IgD-negative memory B cell (primary cell): ENCODE measurements around the gene RSF1. TPM values are rescaled to one million over a fixed set of nuclear protein-coding genes. Genes with fewer than 3 reads are reported as not detected.
A peak's percentile ranks its signal among the peaks of the same experiment; 100 is the strongest.

Experiments
- H3K27ac Mint-ChIP-seq, 3 donors: one replicate each; pipeline ENCODE4 v1.8.0; 2020 to 2022; ENCODE audit warnings: mild to moderate bottlenecking in 3 of 3, mixed read lengths in 3 of 3, moderate library complexity in 1 of 3
- H3K27me3 Mint-ChIP-seq: one replicate; pipeline ENCODE4 v1.8.0; 2021; ENCODE audit warnings: mixed read lengths
- H3K36me3 Mint-ChIP-seq: one replicate; pipeline ENCODE4 v1.8.0; 2020; ENCODE audit warnings: mild to moderate bottlenecking, mixed read lengths
- H3K4me1 Mint-ChIP-seq, 3 donors: one replicate each; pipeline ENCODE4 v1.8.0; 2020 to 2022; ENCODE audit warnings: mixed read lengths in 3 of 3, mild to moderate bottlenecking in 1 of 3
- H3K4me3 Mint-ChIP-seq, 4 donors: one replicate each; pipeline ENCODE4 v1.8.0; 2020 to 2022; ENCODE audit warnings: mild to moderate bottlenecking in 4 of 4, mixed read lengths in 4 of 4, moderate library complexity in 3 of 4
- H3K9me3 Mint-ChIP-seq, 3 donors: one replicate each; pipeline ENCODE4 v1.8.0; 2020 to 2021; ENCODE audit warnings: mixed read lengths in 3 of 3, mild to moderate bottlenecking in 1 of 3
- polyA plus RNA-seq: library from polyadenylated mRNA; unstranded; fragments of 300-500 nt; fragmentation: Illumina TruSeq; gene quantifications from one replicate; pipeline ENCODE4 v1.2.3, GENCODE V29; 2021

The RSF1 gene
- polyA plus RNA-seq, 1 donor from 2014 or later = 57.0 TPM

DNA sequence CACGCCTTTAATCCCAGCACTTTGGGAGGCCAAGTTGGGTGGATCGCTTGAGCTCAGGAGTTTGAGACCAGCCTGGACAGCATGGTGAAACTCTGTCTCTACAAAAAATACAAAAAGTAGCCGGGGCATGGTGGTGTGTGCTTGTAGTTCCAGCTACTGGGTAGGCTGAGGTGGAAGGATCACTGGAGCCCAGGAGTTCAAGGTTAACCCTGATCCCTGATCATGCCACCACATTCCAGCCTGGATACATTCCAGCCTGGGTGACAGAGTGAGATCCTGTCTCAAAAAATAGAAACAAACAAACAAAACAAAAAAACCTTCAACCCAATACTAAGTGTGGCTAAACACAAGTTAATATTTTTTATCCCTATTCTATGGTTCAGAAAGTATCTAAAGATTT lies 116.5 kb downstream of the RSF1 start:
- Mint-ChIP-seq H3K27me3 (no peaks in the 10 kb centered on the region), H3K36me3 (peaks cover 12% of the 10 kb centered on the region), H3K4me3 (no peak overlapping the region), H3K4me1 (peaks cover 6 to 10% (median 6%) of the 10 kb centered on the region in 3 donors), H3K9me3 (no peaks in the 10 kb centered on the region), H3K27ac (no peak overlapping the region)

DNA sequence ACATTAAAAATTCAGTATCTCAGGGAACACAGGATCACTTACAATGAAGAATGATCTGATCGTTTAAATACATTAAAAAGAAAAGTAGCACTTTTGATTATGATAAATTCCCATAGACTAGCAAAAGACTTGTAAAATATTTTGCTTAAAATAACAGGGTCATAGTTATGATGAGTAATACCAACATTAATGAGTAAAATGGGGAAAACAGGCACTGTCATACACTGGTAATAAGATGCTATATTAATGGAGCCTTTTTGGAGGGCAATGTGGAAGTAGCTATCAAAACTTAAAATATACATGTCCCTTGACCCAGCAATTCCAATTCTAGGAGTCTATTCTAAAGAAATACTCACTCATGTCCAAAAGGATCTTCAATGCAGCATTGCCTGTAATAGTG lies 121.1 kb downstream of the RSF1 start:
- Mint-ChIP-seq H3K9me3 (no peaks in the 10 kb centered on the region), H3K4me3 (no peak overlapping the region), H3K27ac (no peak overlapping the region), H3K36me3 (peaks cover 14% of the 10 kb centered on the region), H3K4me1 (no peaks in the 10 kb centered on the region), H3K27me3 (no peaks in the 10 kb centered on the region)

DNA sequence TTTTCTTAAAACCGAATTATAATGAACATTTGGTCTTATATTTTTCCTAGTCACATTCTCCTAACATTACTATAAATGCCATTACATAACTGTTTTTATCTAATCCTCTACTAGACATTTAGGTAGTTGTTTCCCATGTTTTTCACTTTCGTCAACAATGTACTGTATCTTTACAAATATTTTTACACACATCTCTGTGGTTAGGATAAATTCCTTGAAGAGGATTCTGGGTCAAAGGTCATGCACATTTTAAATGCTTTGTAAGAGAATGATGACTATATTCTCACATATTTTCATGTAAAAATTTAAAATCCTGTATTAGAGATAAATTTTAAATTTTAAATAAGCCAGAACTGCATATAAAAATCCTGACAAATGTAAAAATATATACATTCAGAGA lies 121.6 kb downstream of the RSF1 start:
- no peaks in the 10 kb centered on the region for H3K9me3 Mint-ChIP-seq
- H3K36me3 Mint-ChIP-seq = peaks cover 12% of the 10 kb centered on the region
- no peaks in the 10 kb centered on the region for H3K27me3 Mint-ChIP-seq
- H3K27ac Mint-ChIP-seq = no peak overlapping the region
- no peak overlapping the region for H3K4me3 Mint-ChIP-seq
- H3K4me1 Mint-ChIP-seq = no peaks in the 10 kb centered on the region

DNA sequence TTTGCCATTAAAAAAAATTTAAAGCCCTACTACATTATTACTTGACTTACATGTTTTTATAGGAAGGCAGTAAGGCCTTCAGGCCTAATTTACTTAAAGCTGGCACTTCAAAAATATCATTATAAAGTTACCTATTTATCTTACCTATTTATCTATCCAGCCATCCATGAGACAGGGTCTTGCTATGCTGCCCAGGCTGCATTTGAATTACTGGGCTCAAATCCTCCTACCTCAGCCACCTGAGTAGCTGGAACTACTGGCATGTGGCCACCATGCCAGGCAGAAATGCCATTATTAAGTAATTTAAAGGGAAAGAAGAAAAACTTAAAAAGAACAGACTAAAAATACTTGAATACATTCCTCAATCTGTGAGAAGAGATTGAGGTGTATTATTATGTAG lies 122.7 kb downstream of the RSF1 start:
- Mint-ChIP-seq H3K9me3 (no peaks in the 10 kb centered on the region), H3K36me3 (peaks cover 14% of the 10 kb centered on the region), H3K4me1 (no peaks in the 10 kb centered on the region), H3K27ac (no peak overlapping the region), H3K27me3 (no peaks in the 10 kb centered on the region), H3K4me3 (no peak overlapping the region)

DNA sequence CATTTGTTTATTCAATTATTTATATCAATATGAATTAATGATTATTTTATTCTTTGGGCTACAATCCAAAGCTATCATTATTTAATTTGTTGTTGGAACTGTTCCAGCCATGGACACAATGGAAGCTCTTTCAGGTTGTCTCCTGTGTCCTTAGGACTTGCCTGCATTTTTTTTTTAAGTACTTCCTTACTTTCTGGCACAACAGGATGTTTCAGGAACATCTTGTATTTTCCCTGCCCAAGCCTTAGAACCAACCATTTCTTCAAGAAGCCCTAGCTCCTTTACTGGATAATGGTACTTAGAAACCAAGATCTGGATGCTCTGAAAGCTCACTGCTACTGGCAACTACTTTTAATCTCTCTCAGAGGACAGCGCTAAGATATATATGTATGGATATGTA lies 125.1 kb downstream of the RSF1 start:
- peaks cover 10% of the 10 kb centered on the region for H3K36me3 Mint-ChIP-seq
- H3K9me3 Mint-ChIP-seq = no peaks in the 10 kb centered on the region
- no peaks in the 10 kb centered on the region for H3K27me3 Mint-ChIP-seq
- H3K27ac Mint-ChIP-seq = no peak overlapping the region
- no peaks in the 10 kb centered on the region for H3K4me1 Mint-ChIP-seq
- H3K4me3 Mint-ChIP-seq = no peak overlapping the region

DNA sequence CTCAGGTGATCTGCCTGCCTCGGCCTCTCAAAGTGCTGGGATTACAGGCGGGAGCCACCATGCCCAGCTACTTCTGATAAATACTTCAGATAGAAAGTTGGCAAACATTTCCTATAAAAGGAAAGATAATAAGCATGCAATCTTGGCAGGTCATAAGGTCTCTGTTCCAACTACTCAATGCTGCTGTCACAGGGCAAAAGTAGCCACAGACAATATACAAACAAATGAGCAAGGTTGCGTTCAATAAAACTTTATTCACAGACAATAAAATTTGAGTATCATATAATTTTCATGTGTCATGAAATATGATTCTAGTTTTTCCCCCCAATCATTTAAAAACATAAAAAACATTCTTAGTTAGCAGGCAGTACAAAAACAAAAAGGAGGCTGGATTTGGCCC lies 129.9 kb downstream of the RSF1 start:
- Mint-ChIP-seq H3K36me3 (peaks cover 10% of the 10 kb centered on the region), H3K9me3 (no peaks in the 10 kb centered on the region), H3K4me1 (no peaks in the 10 kb centered on the region), H3K27ac (no peak overlapping the region), H3K4me3 (no peak overlapping the region), H3K27me3 (no peaks in the 10 kb centered on the region)

DNA sequence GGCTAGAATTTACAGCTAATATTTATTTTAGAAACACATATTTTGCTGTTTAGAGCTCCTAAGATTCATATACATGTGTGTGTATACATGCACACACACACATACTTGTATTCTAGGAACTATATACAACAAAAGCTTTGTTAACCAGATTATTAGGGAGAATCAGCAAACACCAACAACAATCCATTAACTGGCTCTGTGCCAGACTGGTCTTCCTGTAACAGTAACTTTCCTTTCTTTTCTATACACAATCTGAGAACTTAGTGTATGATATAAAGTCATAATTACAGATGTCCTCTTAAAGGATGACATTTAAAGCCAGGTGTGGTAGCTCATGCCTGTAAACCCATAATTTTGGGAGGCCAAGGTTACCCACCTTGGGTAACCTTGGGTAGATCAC lies 133.4 kb downstream of the RSF1 start:
- no peaks in the 10 kb centered on the region for H3K27me3 Mint-ChIP-seq
- no peaks in the 10 kb centered on the region for H3K4me1 Mint-ChIP-seq
- no peak overlapping the region for H3K4me3 Mint-ChIP-seq
- no peak overlapping the region for H3K27ac Mint-ChIP-seq
- H3K36me3 Mint-ChIP-seq = peaks cover 4% of the 10 kb centered on the region
- no peaks in the 10 kb centered on the region for H3K9me3 Mint-ChIP-seq

DNA sequence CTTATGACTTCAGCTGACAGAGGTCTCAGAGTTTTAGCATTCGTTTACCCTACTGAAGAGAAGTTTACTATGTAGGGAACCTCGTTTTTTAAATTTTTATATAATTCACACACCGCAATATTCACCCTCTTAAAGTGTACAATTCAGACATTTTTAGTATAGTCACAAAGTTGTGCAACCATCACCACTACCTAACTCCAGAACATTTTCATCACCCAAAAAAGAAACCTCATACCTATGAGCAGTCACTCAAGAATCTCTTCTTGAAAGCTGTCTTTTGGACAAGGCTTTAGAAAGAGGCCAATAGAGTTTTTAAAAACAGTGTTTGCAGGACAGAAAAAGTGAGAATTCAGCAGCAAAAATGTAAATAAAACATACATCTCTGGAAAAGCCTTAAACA lies 143.4 kb downstream of the RSF1 start:
- Mint-ChIP-seq H3K4me3 (no peak overlapping the region), H3K36me3 (peaks cover 15% of the 10 kb centered on the region), H3K4me1 (peaks cover 0 to 3% (median 1%) of the 10 kb centered on the region in 3 donors), H3K27me3 (no peaks in the 10 kb centered on the region), H3K9me3 (no peaks in the 10 kb centered on the region), H3K27ac (peak overlapping the region in 1 of 3 donors; percentile 18)

DNA sequence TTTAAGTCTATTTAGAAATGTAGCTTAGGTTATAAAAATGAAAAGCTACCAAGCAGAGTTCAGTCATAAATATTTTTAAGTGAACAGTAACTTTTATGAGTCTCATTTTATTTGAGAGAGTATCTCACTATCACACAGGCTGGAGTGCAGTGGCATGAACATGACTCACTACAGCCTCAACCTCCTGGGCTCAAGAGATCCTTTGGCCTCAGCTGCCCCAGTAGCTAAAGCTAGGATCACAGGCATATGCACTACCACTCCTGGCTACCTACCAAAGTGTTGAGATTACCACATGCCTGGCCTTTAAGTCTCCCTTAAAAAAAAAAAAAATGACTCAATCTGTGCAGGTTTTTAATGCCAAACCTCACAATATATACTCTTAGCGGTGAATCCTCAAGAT lies 148.3 kb downstream of the RSF1 start:
- no peak overlapping the region for H3K27ac Mint-ChIP-seq
- peaks cover 0 to 3% (median 0%) of the 10 kb centered on the region in 3 donors for H3K4me1 Mint-ChIP-seq
- H3K36me3 Mint-ChIP-seq = peaks cover 21% of the 10 kb centered on the region
- no peak overlapping the region for H3K4me3 Mint-ChIP-seq
- no peaks in the 10 kb centered on the region for H3K27me3 Mint-ChIP-seq
- no peaks in the 10 kb centered on the region for H3K9me3 Mint-ChIP-seq

DNA sequence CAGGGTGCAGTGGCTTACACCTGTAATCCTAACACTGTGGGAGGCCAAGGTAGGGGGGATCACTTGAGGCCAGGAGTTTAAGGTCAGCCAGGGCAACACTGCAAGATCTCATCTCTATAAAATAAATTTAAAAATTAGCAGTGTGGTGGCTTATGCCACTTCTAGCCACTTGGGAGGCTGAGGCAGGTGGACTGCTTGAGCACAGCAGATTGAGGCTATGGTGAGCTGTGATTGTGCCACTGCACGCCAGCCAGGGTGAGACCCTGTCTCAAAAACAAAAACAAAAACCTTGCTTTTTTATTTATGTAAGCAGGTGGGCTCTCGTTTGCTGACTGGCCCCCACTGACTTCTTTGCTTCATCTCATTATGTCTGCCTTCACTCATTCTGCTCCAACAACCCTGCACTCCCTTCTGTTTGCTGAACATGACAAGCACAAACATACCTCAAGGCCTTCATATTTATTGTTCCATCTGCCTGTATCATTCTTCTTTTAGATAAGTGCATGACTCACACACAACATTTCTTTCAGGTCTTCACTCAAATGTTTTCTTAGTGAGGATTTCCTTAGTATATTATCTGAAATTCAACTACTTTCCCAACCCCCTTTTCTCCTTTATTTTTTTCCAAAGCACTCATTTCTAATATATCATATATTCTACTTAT lies 150.5 kb downstream of the RSF1 start:
- H3K36me3 Mint-ChIP-seq = peaks cover 16% of the 10 kb centered on the region
- no peaks in the 10 kb centered on the region for H3K4me1 Mint-ChIP-seq
- no peak overlapping the region for H3K4me3 Mint-ChIP-seq
- peak overlapping the region in 2 of 3 donors; percentile 56 to 89 for H3K27ac Mint-ChIP-seq
- H3K9me3 Mint-ChIP-seq = no peaks in the 10 kb centered on the region
- no peaks in the 10 kb centered on the region for H3K27me3 Mint-ChIP-seq

DNA sequence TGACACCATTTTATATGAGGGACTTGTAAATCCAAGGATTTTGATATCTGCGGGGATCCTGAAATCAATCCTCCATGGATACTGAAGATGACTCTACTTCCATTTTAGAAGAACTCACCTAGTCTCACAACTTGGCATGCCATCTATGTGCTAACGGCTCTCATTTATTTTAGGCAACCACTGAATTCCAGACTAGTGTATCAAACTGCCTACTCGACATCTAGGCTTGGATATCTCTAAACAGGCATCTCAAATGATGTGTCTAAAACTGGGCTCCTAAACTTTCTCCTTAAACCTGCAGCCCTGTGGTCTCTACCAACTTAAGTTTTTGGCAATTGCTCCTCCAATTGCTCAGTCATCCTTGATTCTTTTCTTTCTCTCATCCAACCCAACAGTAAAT lies 151.8 kb downstream of the RSF1 start:
- Mint-ChIP-seq H3K27me3 (no peaks in the 10 kb centered on the region), H3K36me3 (peaks cover 16% of the 10 kb centered on the region), H3K4me1 (no peaks in the 10 kb centered on the region), H3K27ac (no peak overlapping the region), H3K9me3 (no peaks in the 10 kb centered on the region), H3K4me3 (no peak overlapping the region)

DNA sequence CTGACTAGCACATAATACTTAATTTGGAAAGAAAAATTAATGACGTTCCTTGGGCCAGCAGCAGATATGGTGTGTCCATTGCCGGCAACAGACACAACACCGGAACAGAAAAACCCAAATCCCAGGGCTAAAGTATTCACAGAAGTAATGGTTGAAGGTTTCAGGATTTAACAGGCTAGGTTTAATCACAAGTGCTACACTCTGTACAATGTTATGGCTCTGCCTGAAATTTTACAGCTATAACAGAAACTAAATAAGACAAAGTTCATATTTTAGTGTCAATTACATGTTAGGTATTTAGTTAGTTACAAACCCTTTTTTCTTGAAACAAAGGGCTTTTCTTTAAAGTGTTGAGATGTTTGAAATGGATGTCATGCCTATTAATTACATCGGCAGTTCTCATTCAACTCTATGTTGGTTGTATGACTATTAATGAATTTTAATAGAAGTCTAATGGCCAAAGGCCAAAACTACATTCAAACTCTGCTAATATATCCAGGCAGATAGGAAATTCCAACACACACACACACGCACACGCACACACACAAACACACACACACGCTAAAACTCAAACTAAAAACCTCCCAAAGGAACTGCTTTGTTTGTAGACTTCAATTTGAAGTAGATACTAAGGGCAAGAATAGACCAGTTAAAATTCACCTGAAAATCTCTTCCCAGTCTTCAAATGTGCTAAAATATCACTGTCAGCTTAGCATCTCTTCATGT lies 155.1 kb downstream of the RSF1 start:
- Mint-ChIP-seq H3K36me3 (peaks cover 6% of the 10 kb centered on the region), H3K9me3 (no peaks in the 10 kb centered on the region)

DNA sequence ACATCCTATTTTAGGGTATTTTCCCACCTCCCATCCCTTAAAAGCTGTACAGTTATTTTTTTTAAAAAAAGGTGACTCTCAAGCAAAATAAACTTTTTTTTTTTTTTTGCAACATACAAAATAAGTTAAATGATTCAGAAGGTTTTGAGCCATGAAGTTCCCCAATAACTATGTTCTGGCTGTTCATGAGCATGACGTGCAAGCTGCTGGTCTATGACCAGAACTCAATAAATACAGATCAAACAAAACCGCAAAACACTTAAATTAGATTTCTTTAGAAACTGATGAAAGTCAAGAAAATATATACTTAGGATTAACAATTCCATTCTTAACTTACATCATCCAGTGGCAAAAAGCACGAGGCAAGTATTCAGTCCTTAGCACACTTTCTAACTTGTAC lies 158.9 kb downstream of the RSF1 start:
- Mint-ChIP-seq H3K4me3 (no peak overlapping the region), H3K27ac (no peak overlapping the region), H3K9me3 (no peaks in the 10 kb centered on the region), H3K36me3 (peaks cover under 1% of the 10 kb centered on the region), H3K27me3 (no peaks in the 10 kb centered on the region), H3K4me1 (peaks cover 12 to 20% (median 20%) of the 10 kb centered on the region in 3 donors)

More for the DNA sequence above, 155.1 kb downstream of the RSF1 start:
- no peaks in the 10 kb centered on the region for H3K27me3 Mint-ChIP-seq
- H3K27ac Mint-ChIP-seq = peak overlapping the region in 1 of 3 donors; percentile 5
- no peak overlapping the region for H3K4me3 Mint-ChIP-seq
- peaks cover 11 to 20% (median 17%) of the 10 kb centered on the region in 3 donors for H3K4me1 Mint-ChIP-seq

DNA sequence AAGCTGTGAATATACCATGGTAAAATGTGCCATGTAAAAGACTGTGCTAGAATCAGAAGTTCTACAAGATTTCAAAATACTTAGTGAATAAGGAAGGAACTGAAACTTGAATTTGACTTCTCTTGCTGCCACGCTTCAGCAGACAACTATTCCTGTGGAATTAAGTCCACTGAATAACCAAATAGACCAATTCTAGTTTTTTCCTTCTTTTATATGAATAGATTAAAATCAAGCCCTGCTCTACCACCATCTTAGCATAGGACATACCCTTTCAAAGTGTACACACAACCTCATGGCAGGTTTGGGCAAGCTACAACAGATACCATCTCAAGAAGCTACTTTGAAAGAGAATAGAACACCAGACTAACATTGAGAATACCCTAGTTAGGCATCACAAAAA lies 159.6 kb downstream of the RSF1 start:
- Mint-ChIP-seq H3K36me3 (no peaks in the 10 kb centered on the region), H3K27me3 (no peaks in the 10 kb centered on the region), H3K9me3 (no peaks in the 10 kb centered on the region), H3K27ac (peak overlapping the region in 1 of 3 donors; percentile 78), H3K4me1 (peaks cover 14 to 20% (median 20%) of the 10 kb centered on the region in 3 donors), H3K4me3 (peak overlapping the region in 2 of 4 donors; percentile 34 to 52)

DNA sequence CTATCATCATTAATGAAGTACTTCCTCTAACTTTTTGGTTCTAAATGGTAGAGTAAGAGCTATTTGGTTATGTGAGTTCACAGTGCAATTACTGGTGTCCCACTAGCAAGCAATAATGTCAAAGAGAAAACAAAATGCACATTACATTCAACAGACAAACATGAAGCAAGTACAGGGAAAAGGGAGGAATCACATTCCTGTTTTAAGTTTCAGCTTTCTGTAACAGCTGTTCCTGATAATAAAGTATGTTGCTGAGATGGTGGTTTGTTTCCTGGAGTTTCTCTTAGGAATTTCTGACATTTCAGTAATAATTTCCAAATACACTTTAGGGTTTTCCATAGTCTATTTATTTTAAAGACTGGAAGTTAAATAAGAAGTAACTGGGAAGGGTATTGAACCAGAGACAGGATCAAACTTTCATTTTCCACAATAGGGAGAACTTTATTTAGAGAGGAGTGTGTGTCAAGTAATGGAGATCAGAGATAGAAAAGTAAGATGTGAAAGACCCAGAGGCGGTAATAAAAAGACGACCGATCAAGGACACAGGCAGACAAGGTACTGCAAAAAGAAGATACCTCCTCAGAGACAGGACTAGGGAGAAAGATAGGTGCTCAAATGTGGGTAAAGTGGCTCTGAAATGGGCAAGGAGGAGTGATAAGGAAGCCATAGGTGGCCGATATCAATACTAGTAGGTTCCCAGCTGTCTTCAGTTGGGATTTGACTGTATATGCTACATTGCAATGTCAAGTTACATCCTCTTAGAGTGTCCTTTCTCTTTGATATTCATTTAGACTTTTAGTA lies 162.1 kb downstream of the RSF1 start:
- Mint-ChIP-seq H3K9me3 (no peaks in the 10 kb centered on the region), H3K27ac (no peak overlapping the region), H3K27me3 (no peaks in the 10 kb centered on the region), H3K4me1 (peaks cover 15 to 20% (median 20%) of the 10 kb centered on the region in 3 donors), H3K4me3 (peak overlapping the region in 1 of 4 donors; percentile 39), H3K36me3 (no peaks in the 10 kb centered on the region)
